Measurements from ENCODE around the gene GRM7. TPM values are rescaled to one million over a fixed set of nuclear protein-coding genes. Genes with fewer than 3 reads are reported as not detected.

Gene GRM7
- total and polyA plus RNA-seq, 2 experiments from 2014 or later, result 0.40 TPM; not detected in 1

- no peak overlapping the region for H2AFZ ChIP-seq
- no peak overlapping the region for H3K27ac ChIP-seq (ENCODE audit: low read depth)
- H4K20me1 ChIP-seq (replicated peaks; ENCODE audit: insufficient read depth), result no peaks in the 10 kb centered on the region
- ATAC-seq, result no peak
- H3K9me2 ChIP-seq (ENCODE audit: insufficient read depth), result 0 out of 2 replicates have a peak, but pooled peaks cover 4% of the 10 kb centered on the region
- Mint-ChIP-seq H3K4me1 (no peaks in the 10 kb centered on the region), H3K27me3 (ENCODE audit: insufficient read depth, low read depth, poor library complexity) (peaks cover 3% of the 10 kb centered on the region), H3K9me3 (peaks cover 54% of the 10 kb centered on the region), H3K27ac (no peak overlapping the region), H3K4me3 (no peak overlapping the region), H3K36me3 (ENCODE audit: low read depth) (no peaks in the 10 kb centered on the region)
- H3K4me2 ChIP-seq, result no peak overlapping the region
- no peaks in the 10 kb centered on the region for H3K27me3 ChIP-seq (ENCODE audit: insufficient read depth)
- H3F3A ChIP-seq (replicated peaks; ENCODE audit: low read depth), result no peaks in the 10 kb centered on the region
- no peak for TF ChIP-seq ETS1 (IDR thresholded peaks at IDR 0.05)
- 0 out of 2 replicates have a peak, but pooled peaks cover 5% of the 10 kb centered on the region for H3K4me1 ChIP-seq (ENCODE audit: insufficient read depth)
- no peak overlapping the region for H3K4me3 ChIP-seq
- H3K36me3 ChIP-seq (ENCODE audit: insufficient read depth), result no peaks in the 10 kb centered on the region
- H3K79me2 ChIP-seq (replicated peaks; ENCODE audit: insufficient read depth), result no peaks in the 10 kb centered on the region
- DNase-seq (ENCODE audit: low spot score), result no peak
Observed at GRCh38 chr3:7357101-7357500, 496.2 kb downstream of the GRM7 start.

- peaks cover 45% of the 10 kb centered on the region for H3K9me3 Mint-ChIP-seq
- no peaks in the 10 kb centered on the region for H3K27me3 Mint-ChIP-seq (ENCODE audit: insufficient read depth, low read depth, poor library complexity)
- no peak overlapping the region for H3K4me3 Mint-ChIP-seq
- Histone ChIP-seq H4K20me1 (replicated peaks; ENCODE audit: insufficient read depth) (no peaks in the 10 kb centered on the region), H3K36me3 (ENCODE audit: insufficient read depth) (no peaks in the 10 kb centered on the region), H3F3A (replicated peaks; ENCODE audit: low read depth) (no peaks in the 10 kb centered on the region), H3K4me3 (no peak overlapping the region), H2AFZ (no peak overlapping the region), H3K79me2 (replicated peaks; ENCODE audit: insufficient read depth) (no peaks in the 10 kb centered on the region), H3K27ac (ENCODE audit: low read depth) (no peak overlapping the region), H3K27me3 (ENCODE audit: insufficient read depth) (no peaks in the 10 kb centered on the region), H3K4me2 (no peak overlapping the region), H3K4me1 (ENCODE audit: insufficient read depth) (no peaks in the 10 kb centered on the region), H3K9me2 (ENCODE audit: insufficient read depth) (no peaks in the 10 kb centered on the region)
- no peak for ATAC-seq
- no peaks in the 10 kb centered on the region for H3K36me3 Mint-ChIP-seq (ENCODE audit: low read depth)
- no peak for DNase-seq (ENCODE audit: low spot score)
- no peaks in the 10 kb centered on the region for H3K4me1 Mint-ChIP-seq
- H3K27ac Mint-ChIP-seq, result no peak overlapping the region
- TF ChIP-seq JUNB (IDR thresholded peaks at IDR 0.05; ENCODE audit: unreplicated experiment) (no peak), ZNF114 (CRISPR knock-in tag; IDR thresholded peaks at IDR 0.05) (no peak), NANOG (IDR thresholded peaks at IDR 0.05; ENCODE audit: borderline replicate concordance) (no peak), ZNF331 (CRISPR knock-in tag; IDR thresholded peaks at IDR 0.05; ENCODE audit: low read depth) (no peak), CREB1 (CRISPR knock-in tag; IDR thresholded peaks at IDR 0.05; ENCODE audit: low read depth) (no peak), REST (IDR thresholded peaks at IDR 0.05; ENCODE audit: unreplicated experiment) (no peak), EZH2 (IDR thresholded peaks at IDR 0.05; ENCODE audit: low read depth, unreplicated experiment) (no peak), STAT1 (IDR thresholded peaks at IDR 0.05; ENCODE audit: unreplicated experiment) (no peak), EZH2phosphoT487 (IDR thresholded peaks at IDR 0.05; ENCODE audit: unreplicated experiment) (no peak), ETS1 (IDR thresholded peaks at IDR 0.05) (no peak)
- TF ChIP-seq, protein P1, sequence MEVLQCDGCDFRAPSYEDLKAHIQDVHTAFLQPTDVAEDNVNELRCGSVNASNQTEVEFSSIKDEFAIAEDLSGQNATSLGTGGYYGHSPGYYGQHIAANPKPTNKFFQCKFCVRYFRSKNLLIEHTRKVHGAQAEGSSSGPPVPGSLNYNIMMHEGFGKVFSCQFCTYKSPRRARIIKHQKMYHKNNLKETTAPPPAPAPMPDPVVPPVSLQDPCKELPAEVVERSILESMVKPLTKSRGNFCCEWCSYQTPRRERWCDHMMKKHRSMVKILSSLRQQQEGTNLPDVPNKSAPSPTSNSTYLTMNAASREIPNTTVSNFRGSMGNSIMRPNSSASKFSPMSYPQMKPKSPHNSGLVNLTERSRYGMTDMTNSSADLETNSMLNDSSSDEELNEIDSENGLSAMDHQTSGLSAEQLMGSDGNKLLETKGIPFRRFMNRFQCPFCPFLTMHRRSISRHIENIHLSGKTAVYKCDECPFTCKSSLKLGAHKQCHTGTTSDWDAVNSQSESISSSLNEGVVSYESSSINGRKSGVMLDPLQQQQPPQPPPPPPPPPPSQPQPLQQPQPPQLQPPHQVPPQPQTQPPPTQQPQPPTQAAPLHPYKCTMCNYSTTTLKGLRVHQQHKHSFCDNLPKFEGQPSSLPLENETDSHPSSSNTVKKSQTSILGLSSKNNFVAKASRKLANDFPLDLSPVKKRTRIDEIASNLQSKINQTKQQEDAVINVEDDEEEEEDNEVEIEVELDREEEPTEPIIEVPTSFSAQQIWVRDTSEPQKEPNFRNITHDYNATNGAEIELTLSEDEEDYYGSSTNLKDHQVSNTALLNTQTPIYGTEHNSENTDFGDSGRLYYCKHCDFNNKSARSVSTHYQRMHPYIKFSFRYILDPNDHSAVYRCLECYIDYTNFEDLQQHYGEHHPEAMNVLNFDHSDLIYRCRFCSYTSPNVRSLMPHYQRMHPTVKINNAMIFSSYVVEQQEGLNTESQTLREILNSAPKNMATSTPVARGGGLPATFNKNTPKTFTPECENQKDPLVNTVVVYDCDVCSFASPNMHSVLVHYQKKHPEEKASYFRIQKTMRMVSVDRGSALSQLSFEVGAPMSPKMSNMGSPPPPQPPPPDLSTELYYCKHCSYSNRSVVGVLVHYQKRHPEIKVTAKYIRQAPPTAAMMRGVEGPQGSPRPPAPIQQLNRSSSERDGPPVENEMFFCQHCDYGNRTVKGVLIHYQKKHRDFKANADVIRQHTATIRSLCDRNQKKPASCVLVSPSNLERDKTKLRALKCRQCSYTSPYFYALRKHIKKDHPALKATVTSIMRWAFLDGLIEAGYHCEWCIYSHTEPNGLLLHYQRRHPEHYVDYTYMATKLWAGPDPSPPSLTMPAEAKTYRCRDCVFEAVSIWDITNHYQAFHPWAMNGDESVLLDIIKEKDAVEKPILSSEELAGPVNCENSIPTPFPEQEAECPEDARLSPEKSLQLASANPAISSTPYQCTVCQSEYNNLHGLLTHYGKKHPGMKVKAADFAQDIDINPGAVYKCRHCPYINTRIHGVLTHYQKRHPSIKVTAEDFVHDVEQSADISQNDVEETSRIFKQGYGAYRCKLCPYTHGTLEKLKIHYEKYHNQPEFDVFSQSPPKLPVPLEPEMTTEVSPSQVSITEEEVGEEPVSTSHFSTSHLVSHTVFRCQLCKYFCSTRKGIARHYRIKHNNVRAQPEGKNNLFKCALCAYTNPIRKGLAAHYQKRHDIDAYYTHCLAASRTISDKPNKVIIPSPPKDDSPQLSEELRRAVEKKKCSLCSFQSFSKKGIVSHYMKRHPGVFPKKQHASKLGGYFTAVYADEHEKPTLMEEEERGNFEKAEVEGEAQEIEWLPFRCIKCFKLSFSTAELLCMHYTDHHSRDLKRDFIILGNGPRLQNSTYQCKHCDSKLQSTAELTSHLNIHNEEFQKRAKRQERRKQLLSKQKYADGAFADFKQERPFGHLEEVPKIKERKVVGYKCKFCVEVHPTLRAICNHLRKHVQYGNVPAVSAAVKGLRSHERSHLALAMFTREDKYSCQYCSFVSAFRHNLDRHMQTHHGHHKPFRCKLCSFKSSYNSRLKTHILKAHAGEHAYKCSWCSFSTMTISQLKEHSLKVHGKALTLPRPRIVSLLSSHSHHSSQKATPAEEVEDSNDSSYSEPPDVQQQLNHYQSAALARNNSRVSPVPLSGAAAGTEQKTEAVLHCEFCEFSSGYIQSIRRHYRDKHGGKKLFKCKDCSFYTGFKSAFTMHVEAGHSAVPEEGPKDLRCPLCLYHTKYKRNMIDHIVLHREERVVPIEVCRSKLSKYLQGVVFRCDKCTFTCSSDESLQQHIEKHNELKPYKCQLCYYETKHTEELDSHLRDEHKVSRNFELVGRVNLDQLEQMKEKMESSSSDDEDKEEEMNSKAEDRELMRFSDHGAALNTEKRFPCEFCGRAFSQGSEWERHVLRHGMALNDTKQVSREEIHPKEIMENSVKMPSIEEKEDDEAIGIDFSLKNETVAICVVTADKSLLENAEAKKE (CRISPR knock-in tag; IDR thresholded peaks at IDR 0.05), result no peak
Observed at GRCh38 chr3:7367968-7368367, 507.1 kb downstream of the GRM7 start.
